HUES48 (cell line): ENCODE measurements around the gene PLOD3.
"Not testable (repeated sequence)": the region's sequence is repeated elsewhere in the genome, so short reads cannot be mapped to it uniquely, and the experiment has no call there.

Source experiments
- H3K27ac ChIP-seq: one replicate; pipeline ENCODE4 v1.7.0; 2013; ENCODE audit warnings: low read depth, low read length, inconsistent platforms
- H3K27me3 ChIP-seq: 2 replicates; pipeline ENCODE4 v1.6.1; 2013; ENCODE audit warnings: mild to moderate bottlenecking, low read length; ENCODE audit not compliant: control insufficient read depth, insufficient read depth
- H3K36me3 ChIP-seq: 2 replicates; pipeline ENCODE4 v1.6.1; 2013; ENCODE audit warnings: low read length; ENCODE audit not compliant: control insufficient read depth, insufficient read depth
- H3K4me1 ChIP-seq: 2 replicates; pipeline ENCODE4 v1.6.1; 2013; ENCODE audit warnings: mild to moderate bottlenecking, low read length; ENCODE audit not compliant: control insufficient read depth, insufficient read depth
- H3K4me3 ChIP-seq: 2 replicates; pipeline ENCODE4 v1.5.1; 2013; ENCODE audit warnings: mild to moderate bottlenecking, low read depth, low read length
- H3K9ac ChIP-seq: 2 replicates; pipeline ENCODE4 v1.6.1; 2013; ENCODE audit warnings: mild to moderate bottlenecking, low read depth, low read length, moderate library complexity
- H3K9me3 ChIP-seq: 2 replicates; pipeline ENCODE4 v1.6.1; 2013; ENCODE audit warnings: low read length; ENCODE audit not compliant: control insufficient read depth, insufficient read depth

Gene PLOD3, protein sequence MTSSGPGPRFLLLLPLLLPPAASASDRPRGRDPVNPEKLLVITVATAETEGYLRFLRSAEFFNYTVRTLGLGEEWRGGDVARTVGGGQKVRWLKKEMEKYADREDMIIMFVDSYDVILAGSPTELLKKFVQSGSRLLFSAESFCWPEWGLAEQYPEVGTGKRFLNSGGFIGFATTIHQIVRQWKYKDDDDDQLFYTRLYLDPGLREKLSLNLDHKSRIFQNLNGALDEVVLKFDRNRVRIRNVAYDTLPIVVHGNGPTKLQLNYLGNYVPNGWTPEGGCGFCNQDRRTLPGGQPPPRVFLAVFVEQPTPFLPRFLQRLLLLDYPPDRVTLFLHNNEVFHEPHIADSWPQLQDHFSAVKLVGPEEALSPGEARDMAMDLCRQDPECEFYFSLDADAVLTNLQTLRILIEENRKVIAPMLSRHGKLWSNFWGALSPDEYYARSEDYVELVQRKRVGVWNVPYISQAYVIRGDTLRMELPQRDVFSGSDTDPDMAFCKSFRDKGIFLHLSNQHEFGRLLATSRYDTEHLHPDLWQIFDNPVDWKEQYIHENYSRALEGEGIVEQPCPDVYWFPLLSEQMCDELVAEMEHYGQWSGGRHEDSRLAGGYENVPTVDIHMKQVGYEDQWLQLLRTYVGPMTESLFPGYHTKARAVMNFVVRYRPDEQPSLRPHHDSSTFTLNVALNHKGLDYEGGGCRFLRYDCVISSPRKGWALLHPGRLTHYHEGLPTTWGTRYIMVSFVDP

GRCh38 chr7:101217388-101218235 lies at the start of gene PLOD3, which contains the start of gene ZNHIT1:
Gene PLOD3 (minus strand): TSS chr7:101217581. CDS start chr7:101217274, 307 bp downstream.
Gene ZNHIT1 (plus strand): TSS chr7:101218165. CDS start chr7:101218196, 31 bp downstream.
- Histone ChIP-seq H3K27ac (peak within 1 kb of the TSS; percentile 90), H3K4me3 (peak within 1 kb of the TSS; percentile 87), H3K36me3 (peaks cover 16% of the 10 kb centered on the region), H3K4me1 (peaks cover 9% of the 10 kb centered on the region; the same call in 1 of the 2 replicates), H3K9me3 (no peaks in the 10 kb centered on the region), H3K9ac (peak within 1 kb of the TSS; percentile 69), H3K27me3 (no peaks in the 10 kb centered on the region)

DNA sequence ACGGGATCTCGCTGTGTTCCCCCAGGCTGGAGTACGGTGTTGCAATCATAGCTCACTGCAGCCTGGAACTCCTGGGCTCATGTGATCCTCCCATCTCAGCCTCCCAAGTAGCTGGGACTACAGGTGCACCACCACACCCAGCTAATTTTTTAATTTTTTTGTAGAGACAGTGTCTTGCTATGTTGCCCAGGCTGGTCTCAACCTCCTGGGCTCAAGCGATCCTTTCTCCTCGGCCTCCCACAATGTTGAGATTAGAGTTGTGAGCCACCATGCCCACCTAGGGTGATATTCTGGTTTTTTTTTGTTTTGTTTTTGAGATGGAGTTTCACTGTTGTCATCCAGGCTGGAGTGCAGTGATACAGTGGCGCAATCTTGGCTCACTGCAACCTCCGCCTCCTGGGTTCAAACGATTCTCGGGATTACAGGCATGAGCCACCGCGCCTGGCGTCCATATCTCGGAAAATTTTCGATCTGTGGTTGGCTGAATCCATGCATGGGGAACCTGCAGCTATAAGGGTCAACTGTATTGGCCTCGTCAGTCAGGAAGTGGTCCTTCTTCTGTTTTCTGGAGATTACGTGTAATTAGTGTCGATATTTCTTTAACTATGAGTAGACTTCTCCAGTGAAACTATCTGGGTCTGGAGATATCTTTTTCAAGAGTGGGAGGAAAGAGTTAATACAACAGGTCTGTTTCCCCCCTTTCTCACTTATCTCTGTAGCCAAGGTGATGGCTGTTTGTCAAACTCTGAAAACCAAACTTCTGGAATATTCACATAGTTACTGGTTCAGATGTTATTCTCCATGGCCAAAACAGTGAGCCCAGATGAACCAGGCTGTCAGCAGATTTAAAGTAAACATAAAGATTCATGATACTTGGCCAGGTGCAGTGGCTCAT lies 48.5 kb upstream of the PLOD3 start:
- Histone ChIP-seq H3K9ac (no peak overlapping the region), H3K4me3 (no peak overlapping the region), H3K27ac (no peak overlapping the region), H3K27me3 (no peaks in the 10 kb centered on the region), H3K9me3 (no peaks in the 10 kb centered on the region; the same call in 1 of the 2 replicates), H3K36me3 (no peaks in the 10 kb centered on the region), H3K4me1 (no peaks in the 10 kb centered on the region)

DNA sequence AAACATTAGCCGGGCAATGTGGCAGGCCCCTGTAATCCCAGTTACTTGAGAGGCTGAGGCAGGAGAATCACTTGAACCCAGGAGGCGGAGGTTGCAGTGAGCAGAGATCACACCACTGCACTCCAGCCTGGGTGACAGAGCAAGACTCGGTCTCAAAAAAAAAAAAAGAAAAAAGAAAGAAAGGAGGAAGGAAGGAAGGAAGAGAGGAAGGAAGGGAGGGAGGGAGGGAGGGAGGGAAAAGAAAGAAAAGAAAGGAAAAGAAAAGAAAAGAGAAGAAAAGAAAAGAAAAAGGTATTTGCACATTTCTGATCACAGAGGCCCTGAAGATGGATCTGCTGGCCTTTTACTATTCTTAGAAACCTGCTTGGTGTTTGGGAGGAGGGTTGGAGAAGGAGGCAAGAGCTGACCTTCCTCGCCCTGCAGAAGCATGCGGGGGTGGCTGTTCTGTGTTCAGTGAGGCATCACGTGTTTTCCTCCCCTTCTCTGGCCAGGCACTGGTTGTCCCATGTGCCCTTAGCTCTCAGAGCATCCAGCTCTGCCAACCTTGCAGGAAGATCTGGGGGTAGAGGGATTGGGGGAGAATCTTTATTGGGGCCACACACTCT lies 46.8 kb upstream of the PLOD3 start:
- H3K9me3 ChIP-seq, H3K4me3 ChIP-seq, H3K36me3 ChIP-seq, H3K27me3 ChIP-seq, H3K4me1 ChIP-seq, H3K9ac ChIP-seq, H3K27ac ChIP-seq: not testable (repeated sequence)

DNA sequence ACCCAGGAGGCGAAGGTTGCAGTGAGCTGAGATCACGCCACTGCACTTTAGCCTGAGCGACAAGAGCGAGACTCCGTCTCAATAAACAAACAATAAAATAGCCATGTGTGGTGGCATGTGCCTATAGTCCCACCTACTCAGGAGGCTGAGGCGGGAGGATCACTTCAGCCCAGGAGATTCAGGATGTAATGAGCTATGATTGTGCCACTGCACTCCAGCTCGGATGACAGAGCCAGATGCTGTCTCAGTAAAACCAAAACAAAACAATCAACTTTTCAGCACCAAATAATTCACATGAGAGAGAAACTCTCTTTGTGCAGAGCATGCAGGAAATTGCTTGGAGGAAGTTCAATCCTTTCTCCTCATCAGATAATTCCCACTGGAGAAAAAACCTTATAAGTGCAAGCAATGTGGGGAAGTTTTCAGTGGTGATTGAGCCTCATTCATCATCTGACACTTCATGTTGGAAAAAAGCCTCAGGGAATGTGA lies 40.9 kb upstream of the PLOD3 start:
- no peaks in the 10 kb centered on the region for H3K36me3 ChIP-seq
- H3K27me3 ChIP-seq = no peaks in the 10 kb centered on the region
- no peak overlapping the region for H3K4me3 ChIP-seq
- no peaks in the 10 kb centered on the region for H3K9me3 ChIP-seq
- no peak overlapping the region for H3K27ac ChIP-seq
- no peak overlapping the region for H3K9ac ChIP-seq
- H3K4me1 ChIP-seq = no peaks in the 10 kb centered on the region

DNA sequence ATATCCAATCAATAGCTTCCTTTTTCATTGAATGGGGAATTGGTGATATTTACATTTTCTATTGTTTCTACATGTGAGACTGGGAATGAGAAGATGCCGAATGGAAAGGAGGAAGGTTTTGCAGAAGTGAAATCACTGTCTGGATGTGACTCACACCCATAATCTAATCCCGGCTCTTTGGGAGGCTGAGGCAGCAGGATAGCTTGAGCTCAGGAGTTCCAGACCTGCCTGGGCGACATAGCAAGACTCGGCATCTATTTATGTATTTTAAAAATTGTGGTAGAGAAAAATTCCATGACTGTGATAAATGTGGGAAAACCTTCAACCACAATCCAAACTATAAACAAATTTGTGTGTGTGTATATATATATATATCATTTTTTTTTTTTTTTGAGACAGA lies 38.4 kb upstream of the PLOD3 start:
- Histone ChIP-seq H3K36me3 (no peaks in the 10 kb centered on the region), H3K9me3 (no peaks in the 10 kb centered on the region), H3K9ac (no peak overlapping the region), H3K4me1 (no peaks in the 10 kb centered on the region), H3K4me3 (no peak overlapping the region), H3K27me3 (no peaks in the 10 kb centered on the region), H3K27ac (no peak overlapping the region)

DNA sequence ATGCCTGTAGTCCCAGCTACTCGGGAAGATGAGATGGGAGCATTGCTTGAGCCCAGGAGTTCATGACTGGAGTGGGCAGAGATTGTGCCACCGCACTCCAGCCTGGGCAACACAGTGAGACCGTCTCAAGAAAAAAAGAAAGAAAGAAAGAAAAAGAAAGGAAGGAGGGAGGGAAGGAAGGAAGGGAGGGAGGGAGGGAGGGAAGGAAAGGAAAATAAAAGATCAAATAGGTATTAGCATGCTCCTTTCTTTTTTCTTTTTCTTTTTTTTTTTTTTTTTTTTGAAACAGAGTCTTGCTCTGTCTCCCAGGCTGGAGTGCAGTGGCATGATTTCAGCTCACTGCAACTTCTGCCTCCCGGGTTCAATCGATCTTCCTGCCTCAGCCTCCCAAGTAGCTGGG lies 35.8 kb upstream of the PLOD3 start:
- not testable (repeated sequence) for H3K9ac ChIP-seq, H3K36me3 ChIP-seq, H3K27ac ChIP-seq, H3K4me3 ChIP-seq, H3K27me3 ChIP-seq, H3K4me1 ChIP-seq, H3K9me3 ChIP-seq

- H3K4me3 ChIP-seq = peak overlapping the region; percentile 99
- 0 out of 2 replicates have a peak, but pooled peaks cover 4% of the 10 kb centered on the region for H3K36me3 ChIP-seq
- H3K27ac ChIP-seq = peak overlapping the region; percentile 82
- H3K27me3 ChIP-seq = no peaks in the 10 kb centered on the region
- H3K9ac ChIP-seq = peak overlapping the region; percentile 62
- H3K4me1 ChIP-seq = no peaks in the 10 kb centered on the region
- no peaks in the 10 kb centered on the region for H3K9me3 ChIP-seq
Observed at GRCh38 chr7:101251871-101252659, 34.7 kb upstream of the PLOD3 start.

DNA sequence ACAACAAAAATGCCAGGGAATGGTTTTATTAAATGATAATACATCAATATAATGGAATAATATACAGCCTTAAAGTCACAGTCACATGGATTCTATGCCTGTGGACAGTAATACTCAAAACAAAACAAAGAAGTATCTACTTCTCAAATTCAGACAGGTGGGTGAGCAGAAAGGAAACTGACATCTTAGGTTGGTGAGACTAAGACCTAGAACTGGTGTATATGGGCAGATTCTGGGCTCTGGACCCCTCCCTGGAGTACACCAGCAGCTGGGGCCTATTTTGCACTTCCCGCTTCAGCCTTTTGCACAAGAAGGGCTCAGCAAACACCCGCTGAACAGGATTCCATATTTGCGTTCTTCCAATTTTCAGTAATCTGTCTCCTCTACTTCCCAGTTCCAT lies 32.9 kb upstream of the PLOD3 start:
- Histone ChIP-seq H3K27me3 (no peaks in the 10 kb centered on the region), H3K36me3 (0 out of 2 replicates have a peak, but pooled peaks cover 4% of the 10 kb centered on the region), H3K27ac (no peak overlapping the region), H3K9ac (no peak overlapping the region), H3K4me1 (no peaks in the 10 kb centered on the region), H3K4me3 (no peak overlapping the region), H3K9me3 (no peaks in the 10 kb centered on the region)

GRCh38 chr7:101248276-101248675 lies 30.9 kb upstream of the PLOD3 start:
- H3K27ac ChIP-seq = no peak overlapping the region
- no peak overlapping the region for H3K9ac ChIP-seq
- H3K4me3 ChIP-seq = no peak overlapping the region
- 0 out of 2 replicates have a peak, but pooled peaks cover 4% of the 10 kb centered on the region for H3K4me1 ChIP-seq
- H3K27me3 ChIP-seq = no peaks in the 10 kb centered on the region
- H3K9me3 ChIP-seq = no peaks in the 10 kb centered on the region
- H3K36me3 ChIP-seq = 0 out of 2 replicates have a peak, but pooled peaks cover 4% of the 10 kb centered on the region
